HL-60 (cell line): Measurements from ENCODE around the gene CAVIN4.

Source experiments
- DNase-seq, 2 experiments: peaks; one replicate each; pipeline ENCODE4 v3.0.0-alpha.2; 2010 to 2020; ENCODE audit warnings: low read depth in 1 of 2, low spot score in 1 of 2
- H3K27ac ChIP-seq: fragments of 250-450 bp; sonication (Bioruptor Pico); replicated peaks from 2 replicates; pipeline ENCODE4 v1.5.1; 2020; ENCODE audit warnings: mild to moderate bottlenecking, moderate library complexity
- H3K27me3 ChIP-seq: fragments of 250-450 bp; sonication (Bioruptor Pico); 2 replicates; pipeline ENCODE4 v1.5.1; 2021; ENCODE audit warnings: mild to moderate bottlenecking, moderate library complexity; ENCODE audit not compliant: insufficient read depth, poor library complexity, severe bottlenecking
- H3K4me3 ChIP-seq: replicated peaks from 2 replicates; pipeline ENCODE4 v1.5.1; 2011; ENCODE audit warnings: mild to moderate bottlenecking, control low read depth, low read length; ENCODE audit not compliant: insufficient read depth
- CTCF ChIP-seq: IDR thresholded peaks from one replicate; pipeline ENCODE4 v1.5.1; 2011; ENCODE audit warnings: low read length, control low read depth, inconsistent platforms; ENCODE audit not compliant: insufficient read depth
- GABPA ChIP-seq: IDR thresholded peaks from 2 replicates; pipeline ENCODE4 v1.6.1; 2012; ENCODE audit warnings: low read depth
- POLR2AphosphoS5 ChIP-seq: IDR thresholded peaks from 2 replicates; pipeline ENCODE4 v1.6.1; 2012; ENCODE audit warnings: low read depth
- SPI1 ChIP-seq: IDR thresholded peaks from 2 replicates; pipeline ENCODE4 v1.6.1; 2012; ENCODE audit warnings: low read depth, mild to moderate bottlenecking, borderline replicate concordance
- TF ChIP-seq, protein P1 (sequence below): IDR thresholded peaks from 2 replicates; pipeline ENCODE4 v1.6.1; 2012; ENCODE audit warnings: low read depth; ENCODE audit not compliant: insufficient replicate concordance

CAVIN4 gene

GRCh38 chr9:100581661-100582060, 3.8 kb downstream of the CAVIN4 start:
- no peak for TF ChIP-seq GABPA
- TF ChIP-seq CTCF, result no peak
- TF ChIP-seq, protein P1, sequence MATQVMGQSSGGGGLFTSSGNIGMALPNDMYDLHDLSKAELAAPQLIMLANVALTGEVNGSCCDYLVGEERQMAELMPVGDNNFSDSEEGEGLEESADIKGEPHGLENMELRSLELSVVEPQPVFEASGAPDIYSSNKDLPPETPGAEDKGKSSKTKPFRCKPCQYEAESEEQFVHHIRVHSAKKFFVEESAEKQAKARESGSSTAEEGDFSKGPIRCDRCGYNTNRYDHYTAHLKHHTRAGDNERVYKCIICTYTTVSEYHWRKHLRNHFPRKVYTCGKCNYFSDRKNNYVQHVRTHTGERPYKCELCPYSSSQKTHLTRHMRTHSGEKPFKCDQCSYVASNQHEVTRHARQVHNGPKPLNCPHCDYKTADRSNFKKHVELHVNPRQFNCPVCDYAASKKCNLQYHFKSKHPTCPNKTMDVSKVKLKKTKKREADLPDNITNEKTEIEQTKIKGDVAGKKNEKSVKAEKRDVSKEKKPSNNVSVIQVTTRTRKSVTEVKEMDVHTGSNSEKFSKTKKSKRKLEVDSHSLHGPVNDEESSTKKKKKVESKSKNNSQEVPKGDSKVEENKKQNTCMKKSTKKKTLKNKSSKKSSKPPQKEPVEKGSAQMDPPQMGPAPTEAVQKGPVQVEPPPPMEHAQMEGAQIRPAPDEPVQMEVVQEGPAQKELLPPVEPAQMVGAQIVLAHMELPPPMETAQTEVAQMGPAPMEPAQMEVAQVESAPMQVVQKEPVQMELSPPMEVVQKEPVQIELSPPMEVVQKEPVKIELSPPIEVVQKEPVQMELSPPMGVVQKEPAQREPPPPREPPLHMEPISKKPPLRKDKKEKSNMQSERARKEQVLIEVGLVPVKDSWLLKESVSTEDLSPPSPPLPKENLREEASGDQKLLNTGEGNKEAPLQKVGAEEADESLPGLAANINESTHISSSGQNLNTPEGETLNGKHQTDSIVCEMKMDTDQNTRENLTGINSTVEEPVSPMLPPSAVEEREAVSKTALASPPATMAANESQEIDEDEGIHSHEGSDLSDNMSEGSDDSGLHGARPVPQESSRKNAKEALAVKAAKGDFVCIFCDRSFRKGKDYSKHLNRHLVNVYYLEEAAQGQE, result no peak
- no peak for TF ChIP-seq POLR2AphosphoS5
- TF ChIP-seq SPI1, result no peak
- Histone ChIP-seq H3K27ac (no peak overlapping the region), H3K27me3 (peaks cover 2% of the 10 kb centered on the region), H3K4me3 (no peak overlapping the region)
- no peak for DNase-seq

DNA sequence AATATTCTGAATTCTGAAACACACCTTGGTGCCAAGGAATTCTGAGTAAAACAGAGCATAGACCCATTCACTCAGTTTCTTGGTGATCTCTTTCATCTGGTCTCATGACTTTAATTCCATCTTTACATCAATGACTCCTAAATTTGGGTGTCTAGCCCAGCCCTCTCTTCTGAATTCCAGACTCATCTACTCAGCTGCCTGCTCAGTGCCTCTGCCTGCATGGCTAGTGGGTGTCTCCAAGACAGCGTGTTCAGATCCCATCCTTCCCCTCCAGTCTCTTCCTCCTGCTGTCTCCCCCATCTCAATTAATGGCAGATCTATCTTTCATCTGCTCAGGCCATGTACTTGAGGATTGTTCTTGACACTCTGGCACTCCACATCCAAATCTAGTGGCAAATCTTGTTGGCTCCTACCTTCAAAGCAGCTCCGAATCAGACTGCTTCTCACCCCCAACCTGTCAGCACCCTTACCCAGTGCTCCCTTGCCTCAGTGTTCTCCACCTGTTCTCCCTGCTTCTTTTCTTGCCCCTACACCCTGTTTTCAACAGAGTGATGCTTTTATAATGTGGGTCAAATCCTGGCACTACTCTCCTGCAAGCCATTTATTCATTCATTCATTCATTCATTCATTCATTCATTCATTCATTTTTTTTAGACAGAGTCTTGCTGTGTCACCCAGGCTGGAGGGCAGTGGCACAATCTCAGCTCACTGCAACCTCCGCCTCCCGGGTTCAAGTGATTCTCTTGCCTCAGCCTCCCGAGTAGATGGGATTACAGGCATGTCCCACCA, 5.3 kb downstream of the CAVIN4 start:
- Histone ChIP-seq H3K27ac (no peak overlapping the region), H3K27me3 (peaks cover 2% of the 10 kb centered on the region), H3K4me3 (no peak overlapping the region)
- DNase-seq, result no peak
- TF ChIP-seq SPI1, result no peak
- no peak for TF ChIP-seq CTCF
- TF ChIP-seq POLR2AphosphoS5, result no peak
- no peak for TF ChIP-seq GABPA
- TF ChIP-seq, protein P1, result no peak

GRCh38 chr9:100584951-100585350, 7.1 kb downstream of the CAVIN4 start:
- no peak for TF ChIP-seq GABPA
- TF ChIP-seq CTCF, result no peak
- no peak for TF ChIP-seq POLR2AphosphoS5
- no peak for TF ChIP-seq SPI1
- TF ChIP-seq, protein P1, result no peak
- H3K4me3 ChIP-seq, result no peak overlapping the region
- peaks cover 2% of the 10 kb centered on the region for H3K27me3 ChIP-seq
- DNase-seq, result no peak
- H3K27ac ChIP-seq, result no peak overlapping the region
